H9 (cell line): ENCODE data around the gene ZNF479. TPM values are rescaled to one million over a fixed set of nuclear protein-coding genes. Genes with fewer than 3 reads are reported as not detected.

Source experiments
- DNase-seq: peaks from one replicate; pipeline ENCODE4 v3.0.0-alpha.2; 2017
- H2AFZ ChIP-seq: one replicate; pipeline ENCODE4 v1.6.1; 2013; ENCODE audit warnings: mild to moderate bottlenecking, low read length, control low read depth, moderate library complexity
- H2AK5ac ChIP-seq: 2 replicates; pipeline ENCODE4 v1.6.1; 2013; ENCODE audit warnings: low read length, control low read depth, mixed read lengths; ENCODE audit not compliant: insufficient read length
- H2BK120ac ChIP-seq: one replicate; pipeline ENCODE4 v1.6.1; 2013; ENCODE audit warnings: low read depth, mild to moderate bottlenecking, low read length, control low read depth, inconsistent platforms; ENCODE audit not compliant: poor library complexity, severe bottlenecking
- H2BK12ac ChIP-seq: 2 replicates; pipeline ENCODE4 v1.6.1; 2013; ENCODE audit warnings: low read length, control low read depth, mixed read lengths, low read depth; ENCODE audit not compliant: insufficient read length
- H2BK15ac ChIP-seq: 2 replicates; pipeline ENCODE4 v1.6.1; 2013; ENCODE audit warnings: low read depth, low read length, control low read depth
- H2BK20ac ChIP-seq: one replicate; pipeline ENCODE4 v1.6.1; 2013; ENCODE audit warnings: low read depth, mild to moderate bottlenecking, low read length, control low read depth, inconsistent platforms; ENCODE audit not compliant: poor library complexity, severe bottlenecking
- H2BK5ac ChIP-seq: 2 replicates; pipeline ENCODE4 v1.6.1; 2013; ENCODE audit warnings: low read length, control low read depth, mixed read lengths; ENCODE audit not compliant: insufficient read length
- H3K14ac ChIP-seq: 2 replicates; pipeline ENCODE4 v1.6.1; 2013; ENCODE audit warnings: low read length, control low read depth; ENCODE audit not compliant: insufficient read depth
- H3K18ac ChIP-seq: 2 replicates; pipeline ENCODE4 v1.6.1; 2013; ENCODE audit warnings: low read depth, mild to moderate bottlenecking, mixed read lengths, low read length, control low read depth; ENCODE audit not compliant: insufficient read length
- H3K23ac ChIP-seq: 2 replicates; pipeline ENCODE4 v1.6.1; 2013; ENCODE audit warnings: low read length, control low read depth, mixed read lengths, low read depth; ENCODE audit not compliant: insufficient read length
- H3K23me2 ChIP-seq: 2 replicates; pipeline ENCODE4 v1.6.1; 2013; ENCODE audit warnings: low read depth, mild to moderate bottlenecking, mixed read lengths, low read length, control low read depth; ENCODE audit not compliant: insufficient read length, poor library complexity, severe bottlenecking
- H3K27ac ChIP-seq: 2 replicates; pipeline ENCODE4 v1.5.1; 2013; ENCODE audit warnings: low read length, control low read depth, mixed read lengths, low read depth; ENCODE audit not compliant: insufficient read length
- H3K27me3 ChIP-seq: 2 replicates; pipeline ENCODE4 v1.6.1; 2013; ENCODE audit warnings: low read length, control low read depth, inconsistent platforms; ENCODE audit not compliant: insufficient read depth
- H3K4ac ChIP-seq: 2 replicates; pipeline ENCODE4 v1.6.1; 2013; ENCODE audit warnings: low read depth, mild to moderate bottlenecking, control low read depth, inconsistent platforms, low read length, moderate library complexity
- H3K4me1 ChIP-seq: 2 replicates; pipeline ENCODE4 v1.6.1; 2013; ENCODE audit warnings: low read length, control low read depth, inconsistent platforms; ENCODE audit not compliant: insufficient read depth
- H3K4me2 ChIP-seq: 2 replicates; pipeline ENCODE4 v1.6.1; 2013; ENCODE audit warnings: low read length, control low read depth, mixed read lengths; ENCODE audit not compliant: insufficient read length, insufficient read depth
- H3K56ac ChIP-seq: 2 replicates; pipeline ENCODE4 v1.6.1; 2013; ENCODE audit warnings: low read depth, mild to moderate bottlenecking, mixed read lengths, low read length, control low read depth; ENCODE audit not compliant: insufficient read length
- H3K79me1 ChIP-seq: 2 replicates; pipeline ENCODE4 v1.6.1; 2013; ENCODE audit warnings: low read depth, mild to moderate bottlenecking, moderate library complexity, low read length, control low read depth, inconsistent platforms; ENCODE audit not compliant: insufficient read depth, poor library complexity, severe bottlenecking
- H3K79me2 ChIP-seq: 2 replicates; pipeline ENCODE4 v1.6.1; 2013; ENCODE audit warnings: low read length, control low read depth, inconsistent platforms; ENCODE audit not compliant: insufficient read depth
- H3K9ac ChIP-seq: 2 replicates; pipeline ENCODE4 v1.6.1; 2013; ENCODE audit warnings: low read length, control low read depth, mixed read lengths; ENCODE audit not compliant: insufficient read length; ENCODE audit errors: extremely low read depth
- H3K9me3 ChIP-seq: one replicate; pipeline ENCODE4 v1.6.1; 2013; ENCODE audit warnings: low read depth, low read length, inconsistent platforms; ENCODE audit not compliant: control insufficient read depth
- H3T11ph ChIP-seq: one replicate; pipeline ENCODE4 v1.6.1; 2013; ENCODE audit warnings: mild to moderate bottlenecking, low read length, control low read depth, inconsistent platforms
- H4K20me1 ChIP-seq: one replicate; pipeline ENCODE4 v1.6.1; 2013; ENCODE audit not compliant: control insufficient read depth, insufficient read length, insufficient read depth
- H4K5ac ChIP-seq: 2 replicates; pipeline ENCODE4 v1.6.1; 2013; ENCODE audit warnings: low read depth, mild to moderate bottlenecking, mixed read lengths, low read length, control low read depth; ENCODE audit not compliant: insufficient read length
- H4K8ac ChIP-seq: replicated peaks from 2 replicates; pipeline ENCODE4 v1.6.1; 2013; ENCODE audit warnings: low read length, control low read depth, mixed read lengths, low read depth; ENCODE audit not compliant: insufficient read length
- H4K91ac ChIP-seq: 2 replicates; pipeline ENCODE4 v1.6.1; 2013; ENCODE audit warnings: low read depth, mild to moderate bottlenecking, moderate library complexity, mixed read lengths, low read length, control low read depth; ENCODE audit not compliant: insufficient read length
- H3K27ac Mint-ChIP-seq, 3 experiments: 2 replicates in 2 of 3; 3 replicates in 1 of 3; pipeline ENCODE4 v1.8.0; 2020 to 2021; ENCODE audit warnings: mixed read lengths in 3 of 3, mild to moderate bottlenecking in 1 of 3, moderate library complexity in 1 of 3
- H3K27me3 Mint-ChIP-seq: 2 replicates; pipeline ENCODE4 v1.8.0; 2021; ENCODE audit warnings: low read depth, mild to moderate bottlenecking, moderate library complexity, mixed read lengths
- H3K36me3 Mint-ChIP-seq, 3 experiments: 2 replicates in 2 of 3; 3 replicates in 1 of 3; pipeline ENCODE4 v1.8.0; 2020 to 2021; ENCODE audit warnings: low read depth in 3 of 3, mixed read lengths in 3 of 3; ENCODE audit not compliant: insufficient read depth in 1 of 3
- H3K4me1 Mint-ChIP-seq, 2 experiments: 2 replicates each; pipeline ENCODE4 v1.8.0; 2020; ENCODE audit warnings: mixed read lengths in 2 of 2
- H3K4me3 Mint-ChIP-seq, 2 experiments: 2 replicates in 1 of 2; 3 replicates in 1 of 2; pipeline ENCODE4 v1.8.0; 2020 to 2021; ENCODE audit warnings: mild to moderate bottlenecking in 2 of 2, mixed read lengths in 2 of 2, moderate library complexity in 1 of 2
- H3K9me3 Mint-ChIP-seq, 2 experiments: 2 replicates in 1 of 2; 3 replicates in 1 of 2; pipeline ENCODE4 v1.8.0; 2020; ENCODE audit warnings: mild to moderate bottlenecking in 2 of 2, mixed read lengths in 2 of 2, moderate library complexity in 1 of 2
- WGBS: extraction: QIAGEN DNeasy Blood & Tissue Kit; methylation state at CpG from one replicate; pipeline ENCODE4 v1.1.7; 2013; ENCODE audit warnings: missing lambda C conversion rate, low lambda C conversion rate, mixed read lengths; ENCODE audit not compliant: insufficient read length; ENCODE audit errors: extremely low coverage; 5-methylcytosine and 5-hydroxymethylcytosine counted together
- total RNA-seq: library from RNA; stranded (reverse); gene quantifications from 2 replicates; pipeline ENCODE4 v1.2.1, GENCODE V29; 2021
- TF ChIP-seq, protein P1 (sequence below): fragments of 200-600 bp; sonication (generic); conservative IDR thresholded peaks from 3 replicates; pipeline ENCODE4 v1.8.0; 2021; ENCODE audit warnings: antibody characterized with exemption, mild to moderate bottlenecking

Gene ZNF479
- total RNA-seq, 1 experiment from 2014 or later = not detected

DNA sequence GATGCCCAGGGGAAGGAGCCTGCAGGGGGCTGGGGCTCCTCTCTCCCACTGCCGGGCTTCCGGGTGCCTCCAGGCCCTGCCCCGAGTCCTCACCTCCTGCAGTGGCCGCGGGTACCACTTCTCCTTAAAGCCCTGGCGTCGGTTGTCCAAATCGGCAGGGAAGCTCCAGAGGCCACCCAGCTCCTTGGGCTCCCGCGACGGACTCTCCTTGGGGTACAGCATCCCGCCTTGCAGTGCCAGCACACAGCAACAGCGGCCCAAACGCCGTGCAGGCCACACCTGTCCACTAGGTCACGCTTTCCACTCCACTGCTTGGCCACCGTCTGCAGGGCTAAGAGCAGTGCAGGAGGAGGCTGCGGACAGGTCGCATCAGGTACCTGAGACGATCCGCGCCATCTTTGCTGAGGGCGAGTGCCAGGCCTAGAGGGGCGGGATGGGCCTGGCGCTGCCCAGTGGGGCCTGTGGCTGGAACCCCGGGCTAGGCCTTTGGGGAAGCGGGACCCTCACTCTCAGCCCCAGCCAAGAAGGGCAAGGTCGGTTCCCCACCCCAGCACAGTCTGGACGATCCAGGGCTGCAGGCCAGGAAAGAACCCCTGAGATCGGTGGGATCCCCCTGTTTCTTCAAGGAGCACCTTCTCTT lies 47.7 kb upstream of the ZNF479 start:
- no peak overlapping the region for H2BK120ac ChIP-seq
- H3K79me1 ChIP-seq = no peaks in the 10 kb centered on the region
- H2AK5ac ChIP-seq = no peak overlapping the region
- H3T11ph ChIP-seq = no peak overlapping the region
- no peak overlapping the region for H3K14ac ChIP-seq
- no peak for DNase-seq
- H3K23ac ChIP-seq = no peak overlapping the region
- WGBS = no CpG with 5 or more reads among the region's 30 CpGs
- H3K56ac ChIP-seq = no peak overlapping the region
- H3K4ac ChIP-seq = no peak overlapping the region
- H4K8ac ChIP-seq = no peak overlapping the region
- no peak overlapping the region for H3K27ac ChIP-seq
- no peak overlapping the region for H2AFZ ChIP-seq
- Mint-ChIP-seq H3K36me3 (peaks cover 6 to 24% (median 11%) of the 10 kb centered on the region in 3 experiments), H3K4me3 (no peak overlapping the region), H3K4me1 (no peaks in the 10 kb centered on the region), H3K9me3 (peaks cover 41 to 76% of the 10 kb centered on the region in 2 experiments), H3K27me3 (peaks cover 2% of the 10 kb centered on the region; the same call in 1 of the 2 replicates), H3K27ac (no peak overlapping the region)
- H3K18ac ChIP-seq = no peak overlapping the region
- H3K9me3 ChIP-seq = peaks cover 38% of the 10 kb centered on the region
- no peak overlapping the region for H2BK12ac ChIP-seq
- H2BK20ac ChIP-seq = no peak overlapping the region
- no peaks in the 10 kb centered on the region for H3K4me1 ChIP-seq
- H3K27me3 ChIP-seq = no peaks in the 10 kb centered on the region
- H4K20me1 ChIP-seq = no peaks in the 10 kb centered on the region
- H2BK5ac ChIP-seq = no peak overlapping the region
- no peaks in the 10 kb centered on the region for H3K23me2 ChIP-seq
- no peak overlapping the region for H4K91ac ChIP-seq
- no peak overlapping the region for H3K4me2 ChIP-seq
- no peak overlapping the region for H4K5ac ChIP-seq
- H3K79me2 ChIP-seq = no peaks in the 10 kb centered on the region
- TF ChIP-seq, protein P1, sequence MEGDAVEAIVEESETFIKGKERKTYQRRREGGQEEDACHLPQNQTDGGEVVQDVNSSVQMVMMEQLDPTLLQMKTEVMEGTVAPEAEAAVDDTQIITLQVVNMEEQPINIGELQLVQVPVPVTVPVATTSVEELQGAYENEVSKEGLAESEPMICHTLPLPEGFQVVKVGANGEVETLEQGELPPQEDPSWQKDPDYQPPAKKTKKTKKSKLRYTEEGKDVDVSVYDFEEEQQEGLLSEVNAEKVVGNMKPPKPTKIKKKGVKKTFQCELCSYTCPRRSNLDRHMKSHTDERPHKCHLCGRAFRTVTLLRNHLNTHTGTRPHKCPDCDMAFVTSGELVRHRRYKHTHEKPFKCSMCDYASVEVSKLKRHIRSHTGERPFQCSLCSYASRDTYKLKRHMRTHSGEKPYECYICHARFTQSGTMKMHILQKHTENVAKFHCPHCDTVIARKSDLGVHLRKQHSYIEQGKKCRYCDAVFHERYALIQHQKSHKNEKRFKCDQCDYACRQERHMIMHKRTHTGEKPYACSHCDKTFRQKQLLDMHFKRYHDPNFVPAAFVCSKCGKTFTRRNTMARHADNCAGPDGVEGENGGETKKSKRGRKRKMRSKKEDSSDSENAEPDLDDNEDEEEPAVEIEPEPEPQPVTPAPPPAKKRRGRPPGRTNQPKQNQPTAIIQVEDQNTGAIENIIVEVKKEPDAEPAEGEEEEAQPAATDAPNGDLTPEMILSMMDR = no peak
- no peak overlapping the region for H3K9ac ChIP-seq
- no peak overlapping the region for H2BK15ac ChIP-seq
